SJSA1 (cell line): ENCODE results near the gene TSPAN14. TPM values are rescaled to one million over a fixed set of nuclear protein-coding genes. Genes with fewer than 3 reads are reported as not detected.
A peak's percentile ranks its signal among the peaks of the same experiment; 100 is the strongest.

Source experiments
- DNase-seq, 2 experiments: peaks; one replicate each; pipeline ENCODE4 v3.0.0-alpha.2; 2015 to 2020; ENCODE audit warnings: low spot score in 2 of 2, low read depth in 1 of 2
- H3K27ac ChIP-seq: fragments of 250-450 bp; sonication (Bioruptor Pico); 2 replicates; pipeline ENCODE4 v1.5.1; 2020; ENCODE audit warnings: mild to moderate bottlenecking, moderate library complexity
- H3K27me3 ChIP-seq: fragments of 250-450 bp; sonication (Bioruptor Pico); replicated peaks from 2 replicates; pipeline ENCODE4 v1.5.1; 2020; ENCODE audit warnings: mild to moderate bottlenecking, moderate library complexity
- H3K36me3 ChIP-seq: fragments of 250-450 bp; sonication (Bioruptor Pico); 2 replicates; pipeline ENCODE4 v1.5.1; 2020; ENCODE audit warnings: mild to moderate bottlenecking
- H3K4me1 ChIP-seq: fragments of 250-450 bp; sonication (Bioruptor Pico); replicated peaks from 2 replicates; pipeline ENCODE4 v1.6.1; 2021; ENCODE audit warnings: mild to moderate bottlenecking
- H3K4me3 ChIP-seq: fragments of 250-450 bp; sonication (Bioruptor Pico); 2 replicates; pipeline ENCODE4 v1.5.1; 2020; ENCODE audit warnings: mild to moderate bottlenecking
- H3K9me3 ChIP-seq: fragments of 250-450 bp; sonication (Bioruptor Pico); replicated peaks from 2 replicates; pipeline ENCODE4 v1.5.1; 2020; ENCODE audit warnings: mild to moderate bottlenecking
- total RNA-seq: library from RNA; depleted of rRNA; stranded (reverse); fragments of >200 nt; shearing (Covaris generic); gene quantifications from 2 replicates; pipeline ENCODE4 v1.2.3, GENCODE V29; 2014

TSPAN14 gene
- total RNA-seq, 1 experiment from 2014 or later = 65.8 TPM

GRCh38 chr10:80552151-80552646 is 98.1 kb downstream of the TSPAN14 start:
- Histone ChIP-seq H3K27me3 (peaks cover 2% of the 10 kb centered on the region; the same call in 1 of the 2 replicates), H3K36me3 (no peaks in the 10 kb centered on the region), H3K4me3 (no peak overlapping the region), H3K9me3 (no peaks in the 10 kb centered on the region), H3K4me1 (0 out of 2 replicates have a peak, but pooled peaks cover 5% of the 10 kb centered on the region), H3K27ac (no peak overlapping the region)
- peak in 1 of 2 experiments; percentile 34 for DNase-seq

GRCh38 chr10:80553436-80553835 is 99.3 kb downstream of the TSPAN14 start:
- Histone ChIP-seq H3K36me3 (no peaks in the 10 kb centered on the region), H3K27me3 (peaks cover 2% of the 10 kb centered on the region; the same call in 1 of the 2 replicates), H3K4me1 (no peaks in the 10 kb centered on the region), H3K9me3 (no peaks in the 10 kb centered on the region), H3K4me3 (no peak overlapping the region), H3K27ac (no peak overlapping the region)
- DNase-seq = peak in 1 of 2 experiments; percentile 22

GRCh38 chr10:80554050-80554449 is 99.9 kb downstream of the TSPAN14 start:
- Histone ChIP-seq H3K9me3 (no peaks in the 10 kb centered on the region), H3K27ac (no peak overlapping the region), H3K4me1 (no peaks in the 10 kb centered on the region), H3K4me3 (no peak overlapping the region), H3K36me3 (no peaks in the 10 kb centered on the region), H3K27me3 (peaks cover 2% of the 10 kb centered on the region; the same call in 1 of the 2 replicates)
- DNase-seq = peak in 1 of 2 experiments; percentile 24

GRCh38 chr10:80555415-80555814 is 101.3 kb downstream of the TSPAN14 start:
- no peaks in the 10 kb centered on the region for H3K4me1 ChIP-seq
- H3K27me3 ChIP-seq = peaks cover 2% of the 10 kb centered on the region; the same call in 1 of the 2 replicates
- DNase-seq = no peak
- H3K36me3 ChIP-seq = no peaks in the 10 kb centered on the region
- no peak overlapping the region for H3K27ac ChIP-seq
- H3K9me3 ChIP-seq = no peaks in the 10 kb centered on the region
- no peak overlapping the region for H3K4me3 ChIP-seq

- Histone ChIP-seq H3K36me3 (no peaks in the 10 kb centered on the region), H3K27me3 (peaks cover 15% of the 10 kb centered on the region; the same call in 1 of the 2 replicates), H3K27ac (no peak overlapping the region), H3K9me3 (no peaks in the 10 kb centered on the region), H3K4me1 (no peaks in the 10 kb centered on the region), H3K4me3 (no peak overlapping the region)
- no peak for DNase-seq
Measured at GRCh38 chr10:80561950-80562349, 107.8 kb downstream of the TSPAN14 start.

GRCh38 chr10:80567292-80567691 is 113.2 kb downstream of the TSPAN14 start:
- H3K27me3 ChIP-seq = peaks cover 26% of the 10 kb centered on the region; the same call in 1 of the 2 replicates
- H3K36me3 ChIP-seq = no peaks in the 10 kb centered on the region
- peak in 1 of 2 experiments; percentile 9 for DNase-seq
- no peaks in the 10 kb centered on the region for H3K4me1 ChIP-seq
- no peak overlapping the region for H3K4me3 ChIP-seq
- H3K9me3 ChIP-seq = no peaks in the 10 kb centered on the region
- H3K27ac ChIP-seq = no peak overlapping the region

GRCh38 chr10:80569131-80569895 is 115.2 kb downstream of the TSPAN14 start:
- no peaks in the 10 kb centered on the region for H3K36me3 ChIP-seq
- no peak overlapping the region for H3K4me3 ChIP-seq
- DNase-seq = peak in 1 of 2 experiments; percentile 24
- peaks cover 22% of the 10 kb centered on the region; the same call in 1 of the 2 replicates for H3K27me3 ChIP-seq
- no peak overlapping the region for H3K27ac ChIP-seq
- no peaks in the 10 kb centered on the region for H3K9me3 ChIP-seq
- H3K4me1 ChIP-seq = no peaks in the 10 kb centered on the region

GRCh38 chr10:80571352-80571751 is 117.2 kb downstream of the TSPAN14 start:
- peak in 1 of 2 experiments; percentile 20 for DNase-seq
- H3K4me3 ChIP-seq = no peak overlapping the region
- peaks cover 16% of the 10 kb centered on the region; the same call in 1 of the 2 replicates for H3K27me3 ChIP-seq
- H3K27ac ChIP-seq = no peak overlapping the region
- H3K36me3 ChIP-seq = no peaks in the 10 kb centered on the region
- H3K4me1 ChIP-seq = no peaks in the 10 kb centered on the region
- no peaks in the 10 kb centered on the region for H3K9me3 ChIP-seq

GRCh38 chr10:80579181-80579763 is 125.2 kb downstream of the TSPAN14 start:
- Histone ChIP-seq H3K27me3 (no peaks in the 10 kb centered on the region), H3K4me3 (no peak overlapping the region)

GRCh38 chr10:80579849-80580637 is 125.9 kb downstream of the TSPAN14 start:
- Histone ChIP-seq H3K4me3 (no peak overlapping the region), H3K9me3 (no peaks in the 10 kb centered on the region), H3K27me3 (no peaks in the 10 kb centered on the region), H3K36me3 (no peaks in the 10 kb centered on the region), H3K27ac (no peak overlapping the region), H3K4me1 (no peaks in the 10 kb centered on the region)
- peak in 1 of 2 experiments; percentile 22 for DNase-seq

More at GRCh38 chr10:80579181-80579763, 125.2 kb downstream of the TSPAN14 start:
- no peak for DNase-seq
- no peaks in the 10 kb centered on the region for H3K9me3 ChIP-seq
- H3K4me1 ChIP-seq = no peaks in the 10 kb centered on the region
- H3K27ac ChIP-seq = no peak overlapping the region
- no peaks in the 10 kb centered on the region for H3K36me3 ChIP-seq

- peak in 1 of 2 experiments; percentile 15 for DNase-seq
- no peaks in the 10 kb centered on the region for H3K4me1 ChIP-seq
- no peak overlapping the region for H3K4me3 ChIP-seq
- no peaks in the 10 kb centered on the region for H3K27me3 ChIP-seq
- H3K9me3 ChIP-seq = no peaks in the 10 kb centered on the region
- H3K27ac ChIP-seq = no peak overlapping the region
- no peaks in the 10 kb centered on the region for H3K36me3 ChIP-seq
Measured at GRCh38 chr10:80580638-80581468, 126.7 kb downstream of the TSPAN14 start.

GRCh38 chr10:80581469-80581835 is 127.3 kb downstream of the TSPAN14 start:
- peak in 1 of 2 experiments; percentile 28 for DNase-seq
- H3K4me1 ChIP-seq = no peaks in the 10 kb centered on the region
- no peaks in the 10 kb centered on the region for H3K36me3 ChIP-seq
- H3K27me3 ChIP-seq = no peaks in the 10 kb centered on the region
- H3K9me3 ChIP-seq = no peaks in the 10 kb centered on the region
- no peak overlapping the region for H3K27ac ChIP-seq
- no peak overlapping the region for H3K4me3 ChIP-seq
